Retinal pigment epithelial cell (primary cell): Measurements from ENCODE around the gene HS3ST6.

Source experiments
- DNase-seq: peaks from one replicate; pipeline ENCODE4 v3.0.0-alpha.2; 2010; ENCODE audit warnings: low read depth
- H3K4me3 ChIP-seq: 2 replicates; pipeline ENCODE4 v1.5.1; 2011; ENCODE audit warnings: mild to moderate bottlenecking, low read length, control low read depth, moderate library complexity
- TF ChIP-seq, protein P1 (sequence below): conservative IDR thresholded peaks from 2 replicates; pipeline ENCODE4 v1.5.1; 2011; ENCODE audit warnings: low read depth, low read length, control low read depth, inconsistent platforms

HS3ST6 gene

DNA sequence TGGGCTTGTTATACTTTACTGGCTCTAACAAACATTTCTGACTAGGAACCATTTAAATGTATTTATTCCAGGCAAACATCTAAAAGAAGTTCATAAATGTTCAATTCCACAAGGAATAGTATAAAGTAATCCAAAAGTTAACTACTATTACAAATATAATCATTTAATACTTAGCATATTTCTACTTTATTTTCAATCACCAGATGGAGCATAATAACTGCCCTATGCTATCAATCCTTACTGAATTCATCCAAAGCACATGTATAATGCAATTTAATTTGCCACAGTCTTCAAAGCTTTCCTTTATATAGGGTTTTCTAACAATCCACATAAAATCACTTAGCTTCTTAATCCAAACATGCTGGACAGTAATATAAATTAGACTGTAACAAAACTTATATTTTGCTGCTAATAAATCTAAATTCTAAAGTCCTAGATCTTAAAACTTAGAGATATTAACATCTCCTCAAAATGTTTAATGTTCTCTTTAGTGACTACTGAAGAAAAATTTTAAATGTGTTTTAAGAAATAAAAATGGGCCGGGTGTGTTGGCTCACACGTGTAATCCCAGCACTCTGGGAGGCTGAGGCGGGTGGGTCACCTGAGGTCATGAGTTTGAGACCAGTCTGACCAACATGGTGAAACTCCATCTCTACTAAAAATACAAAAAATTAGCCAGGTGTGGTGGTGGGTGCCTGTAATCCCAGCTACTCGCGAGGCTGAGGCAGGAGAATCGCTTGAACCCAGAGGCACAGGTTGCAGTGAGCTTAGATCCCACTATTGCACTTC lies 52.1 kb downstream of the HS3ST6 start:
- H3K4me3 ChIP-seq: no peak overlapping the region
- TF ChIP-seq, protein P1, sequence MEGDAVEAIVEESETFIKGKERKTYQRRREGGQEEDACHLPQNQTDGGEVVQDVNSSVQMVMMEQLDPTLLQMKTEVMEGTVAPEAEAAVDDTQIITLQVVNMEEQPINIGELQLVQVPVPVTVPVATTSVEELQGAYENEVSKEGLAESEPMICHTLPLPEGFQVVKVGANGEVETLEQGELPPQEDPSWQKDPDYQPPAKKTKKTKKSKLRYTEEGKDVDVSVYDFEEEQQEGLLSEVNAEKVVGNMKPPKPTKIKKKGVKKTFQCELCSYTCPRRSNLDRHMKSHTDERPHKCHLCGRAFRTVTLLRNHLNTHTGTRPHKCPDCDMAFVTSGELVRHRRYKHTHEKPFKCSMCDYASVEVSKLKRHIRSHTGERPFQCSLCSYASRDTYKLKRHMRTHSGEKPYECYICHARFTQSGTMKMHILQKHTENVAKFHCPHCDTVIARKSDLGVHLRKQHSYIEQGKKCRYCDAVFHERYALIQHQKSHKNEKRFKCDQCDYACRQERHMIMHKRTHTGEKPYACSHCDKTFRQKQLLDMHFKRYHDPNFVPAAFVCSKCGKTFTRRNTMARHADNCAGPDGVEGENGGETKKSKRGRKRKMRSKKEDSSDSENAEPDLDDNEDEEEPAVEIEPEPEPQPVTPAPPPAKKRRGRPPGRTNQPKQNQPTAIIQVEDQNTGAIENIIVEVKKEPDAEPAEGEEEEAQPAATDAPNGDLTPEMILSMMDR: no peak
- DNase-seq: no peak

DNA sequence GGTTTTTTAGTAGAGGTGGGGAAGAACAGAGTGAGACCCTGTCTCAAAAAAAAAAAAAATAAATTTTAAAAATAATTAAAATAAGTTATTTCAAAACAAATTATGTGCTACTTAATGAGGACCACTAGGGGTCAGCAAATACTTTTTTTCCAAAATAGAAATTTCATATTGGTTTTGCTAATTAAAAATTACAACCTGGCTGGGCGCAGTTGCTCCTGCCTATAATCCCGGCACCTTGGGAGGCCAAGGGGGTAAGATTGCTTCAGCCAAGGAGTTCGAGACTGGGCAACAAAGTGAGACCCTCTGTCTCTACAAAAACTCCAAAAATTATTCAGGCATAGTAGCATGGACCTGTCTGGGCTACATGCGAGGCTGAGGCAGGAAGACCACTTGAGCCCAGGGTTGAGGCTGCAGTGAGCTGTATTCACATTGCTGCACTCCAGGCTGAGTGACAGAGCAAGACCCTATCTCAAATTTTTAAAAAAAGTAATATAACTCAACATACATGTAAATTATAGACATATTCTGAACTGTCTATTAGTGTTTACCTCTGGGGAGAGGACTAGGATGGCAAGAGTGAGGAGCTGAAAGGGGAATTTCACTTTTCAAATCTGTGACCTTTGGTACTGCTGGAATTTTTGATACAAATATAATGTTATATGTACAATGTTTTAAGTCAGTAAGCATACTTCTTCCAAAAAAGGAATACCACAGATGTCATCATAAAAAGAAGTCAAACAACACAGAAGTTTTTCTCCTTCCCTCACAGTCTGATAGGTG lies 54.3 kb downstream of the HS3ST6 start:
- TF ChIP-seq, protein P1: peak; percentile 44
- no peak for DNase-seq

DNA sequence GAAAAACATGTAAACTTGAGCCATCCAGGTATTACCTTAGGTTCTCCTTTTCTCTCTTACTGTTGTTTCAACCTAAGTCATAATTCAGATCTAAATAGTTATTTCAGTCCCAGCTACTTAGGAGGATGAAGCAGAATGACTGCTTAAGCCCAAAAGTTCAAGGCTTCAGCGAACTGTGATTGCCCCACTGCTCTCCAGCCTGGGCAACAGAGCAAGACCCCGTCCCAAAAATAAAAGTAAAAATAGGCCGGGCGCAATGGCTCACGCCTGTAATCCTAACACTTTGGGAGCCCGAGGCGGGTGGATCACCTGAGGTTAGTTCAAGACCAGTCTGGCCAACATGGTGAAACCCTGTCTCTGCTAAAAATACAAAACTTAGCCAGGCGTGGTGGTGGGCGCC lies 55.8 kb downstream of the HS3ST6 start:
- TF ChIP-seq, protein P1: no peak
- DNase-seq: no peak
- H3K4me3 ChIP-seq: no peak overlapping the region

More for the DNA sequence above, 54.3 kb downstream of the HS3ST6 start:
- no peak overlapping the region for H3K4me3 ChIP-seq

DNA sequence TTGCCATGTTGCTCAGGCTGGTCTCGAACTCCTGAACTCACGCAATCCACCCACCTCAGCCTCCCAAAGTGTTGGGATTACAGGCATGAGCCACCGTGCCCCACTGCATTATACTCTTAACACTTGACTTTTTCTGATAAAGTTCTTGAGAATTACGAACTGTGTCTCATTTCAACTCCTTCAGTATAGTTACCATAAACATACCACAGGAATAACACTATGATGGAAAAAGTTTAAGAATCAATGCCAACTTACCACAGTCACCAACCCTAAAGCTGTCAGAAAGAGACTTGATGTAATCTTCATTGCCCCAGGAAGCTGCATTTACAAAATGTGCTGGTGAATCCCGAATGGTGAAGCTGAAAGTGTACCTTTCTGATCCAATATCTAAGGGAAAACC lies 56.5 kb downstream of the HS3ST6 start:
- no peak for DNase-seq
- H3K4me3 ChIP-seq: no peak overlapping the region
- TF ChIP-seq, protein P1: no peak
